Loucy (cell line): ENCODE results near the gene YWHAE.

Source experiments
- EZH2phosphoT487 ChIP-seq: fragments of 200-600 bp; IDR thresholded peaks from 2 replicates; pipeline ENCODE4 v1.6.1; 2018; ENCODE audit warnings: antibody characterized with exemption, mild to moderate bottlenecking, moderate library complexity, borderline replicate concordance
- TF ChIP-seq, protein P1 (sequence below): fragments of 200-600 bp; sonication (generic); conservative IDR thresholded peaks from 2 replicates; pipeline ENCODE4 v1.5.1; 2014; ENCODE audit warnings: mild to moderate bottlenecking, antibody characterized with exemption, low read length

GRCh38 chr17:1399679-1400512 is at the start of gene YWHAE:
- TF ChIP-seq, protein P1, sequence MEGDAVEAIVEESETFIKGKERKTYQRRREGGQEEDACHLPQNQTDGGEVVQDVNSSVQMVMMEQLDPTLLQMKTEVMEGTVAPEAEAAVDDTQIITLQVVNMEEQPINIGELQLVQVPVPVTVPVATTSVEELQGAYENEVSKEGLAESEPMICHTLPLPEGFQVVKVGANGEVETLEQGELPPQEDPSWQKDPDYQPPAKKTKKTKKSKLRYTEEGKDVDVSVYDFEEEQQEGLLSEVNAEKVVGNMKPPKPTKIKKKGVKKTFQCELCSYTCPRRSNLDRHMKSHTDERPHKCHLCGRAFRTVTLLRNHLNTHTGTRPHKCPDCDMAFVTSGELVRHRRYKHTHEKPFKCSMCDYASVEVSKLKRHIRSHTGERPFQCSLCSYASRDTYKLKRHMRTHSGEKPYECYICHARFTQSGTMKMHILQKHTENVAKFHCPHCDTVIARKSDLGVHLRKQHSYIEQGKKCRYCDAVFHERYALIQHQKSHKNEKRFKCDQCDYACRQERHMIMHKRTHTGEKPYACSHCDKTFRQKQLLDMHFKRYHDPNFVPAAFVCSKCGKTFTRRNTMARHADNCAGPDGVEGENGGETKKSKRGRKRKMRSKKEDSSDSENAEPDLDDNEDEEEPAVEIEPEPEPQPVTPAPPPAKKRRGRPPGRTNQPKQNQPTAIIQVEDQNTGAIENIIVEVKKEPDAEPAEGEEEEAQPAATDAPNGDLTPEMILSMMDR = no peak
- TF ChIP-seq EZH2phosphoT487 = no peak
